Measurements from ENCODE around the gene OSBPL9. TPM values are rescaled to one million over a fixed set of nuclear protein-coding genes. Genes with fewer than 3 reads are reported as not detected.

The OSBPL9 gene
- total and polyA plus RNA-seq, 2 donors (not counting 1 experiment from before 2014, with no cell fraction given): 23.1 to 59.6 TPM

DNA sequence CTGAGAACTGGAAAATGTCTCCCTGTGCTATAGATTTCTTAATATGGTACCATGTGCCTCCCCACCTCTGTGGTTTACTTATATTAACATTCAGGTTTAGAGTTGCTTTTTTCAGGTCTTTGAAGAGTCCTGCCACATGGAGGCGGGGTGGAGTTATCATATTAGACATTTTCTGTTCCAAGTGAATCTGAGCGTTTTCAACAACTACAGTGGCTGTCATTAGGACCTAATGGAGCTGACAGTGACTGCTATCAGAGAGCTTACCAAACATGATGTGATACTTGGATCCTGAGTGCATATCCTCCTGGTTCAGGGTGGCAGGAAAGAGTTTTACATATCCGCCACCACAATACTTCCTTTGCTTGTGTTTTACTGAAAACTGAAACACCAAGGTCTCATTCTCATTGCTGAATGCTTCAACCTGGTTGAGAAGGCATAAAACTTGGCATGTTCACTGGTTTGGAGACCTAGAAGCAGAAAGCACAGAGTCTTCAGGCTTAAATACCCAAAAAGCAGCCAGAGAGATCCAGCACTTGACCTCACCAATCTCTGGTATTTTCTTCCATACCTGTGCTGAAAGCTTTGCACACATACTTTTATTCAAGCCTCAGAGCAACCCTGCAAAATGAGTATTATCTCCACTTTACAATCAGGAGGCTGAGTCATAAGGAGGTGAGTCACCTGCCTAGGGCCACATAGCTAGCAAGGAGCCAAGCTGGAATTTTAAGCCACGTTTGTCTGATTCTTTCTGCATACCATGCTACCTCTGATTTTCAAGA, 47.4 kb upstream of the OSBPL9 start:
- H2AFZ ChIP-seq (ENCODE audit: insufficient read depth, low read depth, low read length, poor library complexity, severe bottlenecking): peak overlapping the region; percentile 55
- no peaks in the 10 kb centered on the region for H3K9me3 ChIP-seq (ENCODE audit: control extremely low read depth in 1 of 3, control insufficient read depth in 2 of 3, insufficient read depth in 1 of 3, low read length in 2 of 3)
- ATAC-seq (ENCODE audit: low read depth) (peak; percentile 59), DNase-seq (peak; percentile 71)
- Mint-ChIP-seq H3K27ac (peak overlapping the region; percentile 90), H3K9me3 (ENCODE audit: insufficient read depth) (no peaks in the 10 kb centered on the region), H3K4me1 (peaks cover 55% of the 10 kb centered on the region), H3K4me3 (peak overlapping the region; percentile 82), H3K27me3 (no peaks in the 10 kb centered on the region)
- WGBS (ENCODE audit: insufficient coverage): 0% methylated on average over 2 of the region's 4 CpGs
- H3K4me2 ChIP-seq (replicated peaks; ENCODE audit: low read depth, low read length, poor library complexity, severe bottlenecking): peak overlapping the region; percentile 70
- H3K27me3 ChIP-seq (replicated peaks in 1 of 4; ENCODE audit: control extremely low read depth in 1 of 4, control insufficient read depth in 3 of 4, insufficient read depth in 4 of 4, low read length in 3 of 4): no peaks in the 10 kb centered on the region
- no peak for TF ChIP-seq EZH2 (IDR thresholded peaks at IDR 0.05; ENCODE audit: borderline replicate concordance, insufficient read depth, low read depth, low read length, poor library complexity, severe bottlenecking)
- TF ChIP-seq, protein P1, sequence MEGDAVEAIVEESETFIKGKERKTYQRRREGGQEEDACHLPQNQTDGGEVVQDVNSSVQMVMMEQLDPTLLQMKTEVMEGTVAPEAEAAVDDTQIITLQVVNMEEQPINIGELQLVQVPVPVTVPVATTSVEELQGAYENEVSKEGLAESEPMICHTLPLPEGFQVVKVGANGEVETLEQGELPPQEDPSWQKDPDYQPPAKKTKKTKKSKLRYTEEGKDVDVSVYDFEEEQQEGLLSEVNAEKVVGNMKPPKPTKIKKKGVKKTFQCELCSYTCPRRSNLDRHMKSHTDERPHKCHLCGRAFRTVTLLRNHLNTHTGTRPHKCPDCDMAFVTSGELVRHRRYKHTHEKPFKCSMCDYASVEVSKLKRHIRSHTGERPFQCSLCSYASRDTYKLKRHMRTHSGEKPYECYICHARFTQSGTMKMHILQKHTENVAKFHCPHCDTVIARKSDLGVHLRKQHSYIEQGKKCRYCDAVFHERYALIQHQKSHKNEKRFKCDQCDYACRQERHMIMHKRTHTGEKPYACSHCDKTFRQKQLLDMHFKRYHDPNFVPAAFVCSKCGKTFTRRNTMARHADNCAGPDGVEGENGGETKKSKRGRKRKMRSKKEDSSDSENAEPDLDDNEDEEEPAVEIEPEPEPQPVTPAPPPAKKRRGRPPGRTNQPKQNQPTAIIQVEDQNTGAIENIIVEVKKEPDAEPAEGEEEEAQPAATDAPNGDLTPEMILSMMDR (IDR thresholded peaks at IDR 0.05): no peak
- POLR2A ChIA-PET: interaction anchor here (0.6 kb wide), 1 partner anchor 158 kb away, joined by 5 read pairs; no protein-coding TSS in a partner anchor
- H3K4me3 ChIP-seq (ENCODE audit: control extremely low read depth in 1 of 5, extremely low read depth in 1 of 5, insufficient read depth in 1 of 5, low read depth in 2 of 5, low read length in 4 of 5): peak overlapping the region; percentile 3 to 49 (median 37)
- peaks cover 51 to 55% of the 10 kb centered on the region in 2 donors for H3K4me1 ChIP-seq (ENCODE audit: control insufficient read depth in 2 of 2, insufficient read depth in 2 of 2, low read length in 2 of 2)
- no peaks in the 10 kb centered on the region for H4K20me1 ChIP-seq (ENCODE audit: control insufficient read depth, insufficient read depth, low read length, poor library complexity, severe bottlenecking)
- peaks cover 2% of the 10 kb centered on the region for H3K79me2 ChIP-seq (ENCODE audit: control insufficient read depth, insufficient read depth, low read length)
- H3K36me3 ChIP-seq (replicated peaks in 1 of 2; ENCODE audit: control extremely low read depth in 1 of 2, control insufficient read depth in 1 of 2, extremely low read depth in 1 of 2, insufficient read depth in 2 of 2, low read length in 1 of 2): no peaks in the 10 kb centered on the region
- peak overlapping the region; percentile 35 for H3K9ac ChIP-seq (ENCODE audit: low read length)
- intact Hi-C loops (cut with micrococcal nuclease): loop anchor here (1.0 kb wide), 1 partner anchor 9 kb away; no protein-coding TSS in a partner anchor
- peak overlapping the region; percentile 52 to 84 for H3K27ac ChIP-seq (ENCODE audit: low read length in 2 of 2)
- CTCF ChIA-PET: interaction anchor here (0.8 to 1.5 kb wide), 7 partner anchors 34 to 202 kb away, joined by 3 to 15 read pairs (median 3); partner anchors contain the start of gene EPS15

Data from B cell (primary cell).